Measurements from ENCODE around the gene ZSCAN2. TPM values are rescaled to one million over a fixed set of nuclear protein-coding genes. Genes with fewer than 3 reads are reported as not detected.

ZSCAN2 gene
- total RNA-seq, 3 donors from 2014 or later: 6.3 to 9.3 (median 6.6) TPM

DNA sequence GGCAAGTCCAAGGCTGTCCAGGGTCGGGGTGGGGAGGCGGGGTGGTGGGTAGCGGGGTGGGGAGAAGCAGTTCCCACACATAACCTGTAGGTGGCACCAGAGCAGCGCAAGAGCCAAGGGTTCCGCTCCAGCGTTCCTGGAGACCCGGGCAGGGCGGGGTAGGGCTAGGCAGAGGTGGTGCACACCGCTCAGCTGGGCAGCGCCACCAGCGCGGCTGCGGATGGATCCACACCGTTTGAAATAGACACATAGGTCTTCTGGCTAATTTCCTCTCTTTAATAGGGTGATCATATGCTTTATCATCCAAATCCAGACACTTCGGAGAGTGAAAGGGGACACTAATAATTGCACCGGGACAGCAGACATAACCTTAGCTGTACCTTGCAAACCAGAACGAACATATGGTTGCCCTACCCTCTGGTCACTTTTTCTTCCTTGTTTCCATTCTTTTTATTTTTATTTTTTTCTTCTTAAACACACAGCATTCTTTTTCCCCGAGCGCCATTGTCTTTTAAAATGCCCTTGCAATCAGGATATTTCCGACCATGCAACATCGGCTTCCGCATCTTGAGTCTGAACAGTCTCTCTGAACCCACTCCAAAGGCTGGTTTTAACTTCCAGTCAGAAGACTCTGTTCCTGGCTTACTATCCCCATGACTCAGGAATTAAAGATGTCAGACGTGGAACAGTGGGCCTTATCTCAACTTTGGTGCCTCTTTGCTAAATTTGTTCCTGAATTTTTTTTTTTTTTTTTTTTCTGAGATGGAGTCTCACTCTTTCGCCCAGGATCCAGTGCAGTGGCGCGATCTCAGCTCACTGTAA is 12.5 kb upstream of the ZSCAN2 start:
- H3K9me3 Mint-ChIP-seq: no peaks in the 10 kb centered on the region
- H3K4me3 Mint-ChIP-seq: peak overlapping the region; percentile 36
- DNase-seq (peak; percentile 82), ATAC-seq (peak; percentile 100)
- no peaks in the 10 kb centered on the region for H3K27me3 Mint-ChIP-seq (ENCODE audit: low read depth)
- H3K4me1 Mint-ChIP-seq (ENCODE audit: low read depth): peaks cover 2% of the 10 kb centered on the region
- H3K36me3 Mint-ChIP-seq (ENCODE audit: insufficient read depth): no peaks in the 10 kb centered on the region

- Mint-ChIP-seq H3K36me3 (ENCODE audit: insufficient read depth) (no peaks in the 10 kb centered on the region), H3K27me3 (ENCODE audit: low read depth) (no peaks in the 10 kb centered on the region), H3K4me1 (ENCODE audit: low read depth) (peaks cover 8% of the 10 kb centered on the region), H3K9me3 (no peaks in the 10 kb centered on the region), H3K4me3 (no peak overlapping the region)
- DNase-seq (no peak), ATAC-seq (no peak)
Measured at GRCh38 chr15:84590406-84590805, 10.4 kb upstream of the ZSCAN2 start.

- DNase-seq (no peak), ATAC-seq (no peak)
- Mint-ChIP-seq H3K36me3 (ENCODE audit: insufficient read depth) (no peaks in the 10 kb centered on the region), H3K4me3 (no peak overlapping the region), H3K9me3 (no peaks in the 10 kb centered on the region), H3K27me3 (ENCODE audit: low read depth) (no peaks in the 10 kb centered on the region), H3K4me1 (ENCODE audit: low read depth) (peaks cover 8% of the 10 kb centered on the region)
Measured at GRCh38 chr15:84591815-84592214, 9.0 kb upstream of the ZSCAN2 start.

DNA sequence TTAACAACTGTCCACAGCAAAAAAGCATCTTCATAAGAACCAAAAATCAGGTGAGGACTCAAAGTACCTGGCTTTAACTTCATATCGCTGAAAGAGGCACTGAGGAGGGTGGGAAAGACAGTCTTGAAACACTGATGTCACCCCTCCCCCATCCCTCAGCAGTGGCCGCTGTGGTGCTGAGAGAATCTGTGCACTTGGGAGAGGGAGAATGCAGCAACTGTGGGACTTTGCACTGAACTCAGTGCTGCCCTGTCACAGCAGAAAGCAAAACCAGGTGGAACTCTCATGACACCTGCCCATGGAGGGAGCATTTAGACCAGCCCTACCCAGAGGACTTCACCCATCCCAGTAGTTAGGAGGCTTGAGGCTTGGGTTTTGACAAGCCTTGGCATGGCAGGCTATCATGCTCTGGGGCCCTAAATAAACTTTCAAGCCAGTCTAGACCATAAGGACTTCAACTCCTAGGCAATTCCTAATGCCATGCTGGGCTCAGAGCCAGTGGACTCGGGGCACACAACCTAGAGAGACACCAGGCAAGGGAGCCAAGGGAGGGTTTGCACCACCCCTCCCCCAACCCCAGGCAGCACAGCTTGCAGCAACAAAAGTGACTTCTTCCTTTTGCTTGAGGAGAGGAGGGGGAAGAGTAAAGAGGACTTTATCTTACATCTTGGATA is 6.1 kb upstream of the ZSCAN2 start:
- Mint-ChIP-seq H3K36me3 (ENCODE audit: insufficient read depth) (no peaks in the 10 kb centered on the region), H3K4me3 (no peak overlapping the region), H3K4me1 (ENCODE audit: low read depth) (peaks cover 32% of the 10 kb centered on the region), H3K9me3 (no peaks in the 10 kb centered on the region), H3K27me3 (ENCODE audit: low read depth) (no peaks in the 10 kb centered on the region)
- DNase-seq (no peak), ATAC-seq (no peak)

- Mint-ChIP-seq H3K4me3 (no peak overlapping the region), H3K4me1 (ENCODE audit: low read depth) (peaks cover 38% of the 10 kb centered on the region), H3K36me3 (ENCODE audit: insufficient read depth) (no peaks in the 10 kb centered on the region), H3K27me3 (ENCODE audit: low read depth) (no peaks in the 10 kb centered on the region), H3K9me3 (no peaks in the 10 kb centered on the region)
- ATAC-seq (no peak), DNase-seq (no peak)
Measured at GRCh38 chr15:84595660-84596059, 5.1 kb upstream of the ZSCAN2 start.

DNA sequence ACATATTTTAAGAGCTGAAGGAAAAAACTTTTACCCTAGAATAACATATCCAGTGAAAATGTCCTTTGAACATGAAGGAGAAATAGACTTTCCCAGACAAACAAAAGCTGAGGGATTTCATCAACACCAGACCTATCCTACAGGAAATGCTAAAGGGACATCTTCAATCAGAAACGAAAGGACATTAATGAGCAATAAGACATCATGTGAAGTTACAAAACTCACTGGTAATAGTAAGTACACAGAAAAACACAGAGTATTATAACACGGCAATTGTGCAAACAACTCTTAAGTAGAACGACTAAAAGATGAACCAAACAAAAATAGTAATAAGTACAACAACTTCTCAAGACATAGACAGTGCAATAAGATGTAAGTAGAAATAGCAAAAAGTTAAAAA is 3.5 kb upstream of the ZSCAN2 start:
- ATAC-seq (no peak), DNase-seq (no peak)
- Mint-ChIP-seq H3K27me3 (ENCODE audit: low read depth) (no peaks in the 10 kb centered on the region), H3K9me3 (no peaks in the 10 kb centered on the region), H3K36me3 (ENCODE audit: insufficient read depth) (no peaks in the 10 kb centered on the region), H3K4me3 (no peak overlapping the region), H3K4me1 (ENCODE audit: low read depth) (peaks cover 45% of the 10 kb centered on the region)

DNA sequence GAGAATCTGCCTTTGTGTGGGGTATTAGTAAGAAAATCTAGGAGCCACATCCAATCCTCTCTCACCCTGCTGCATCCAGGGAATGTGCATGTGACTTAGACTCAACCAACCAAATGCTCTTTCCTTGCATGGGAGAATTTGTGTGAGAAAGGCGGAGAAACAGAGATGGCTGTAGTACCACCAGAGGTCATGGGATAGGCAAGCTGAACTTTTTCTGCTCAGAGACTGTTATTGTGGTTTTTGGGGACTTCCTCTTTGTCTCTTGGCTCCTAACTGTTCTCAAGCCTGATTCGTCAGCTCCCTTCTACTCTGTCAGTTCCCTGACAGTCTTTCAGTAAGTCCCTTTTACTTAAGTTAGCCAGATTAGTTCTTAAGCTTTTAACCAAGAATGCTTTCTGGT is 2.6 kb upstream of the ZSCAN2 start:
- H3K27me3 Mint-ChIP-seq (ENCODE audit: low read depth): no peaks in the 10 kb centered on the region
- H3K4me1 Mint-ChIP-seq (ENCODE audit: low read depth): peaks cover 50% of the 10 kb centered on the region
- peak in 1 of 2 donors; percentile 15 for ATAC-seq
- no peak overlapping the region for H3K4me3 Mint-ChIP-seq
- no peak for DNase-seq
- no peaks in the 10 kb centered on the region for H3K36me3 Mint-ChIP-seq (ENCODE audit: insufficient read depth)
- no peaks in the 10 kb centered on the region for H3K9me3 Mint-ChIP-seq

DNA sequence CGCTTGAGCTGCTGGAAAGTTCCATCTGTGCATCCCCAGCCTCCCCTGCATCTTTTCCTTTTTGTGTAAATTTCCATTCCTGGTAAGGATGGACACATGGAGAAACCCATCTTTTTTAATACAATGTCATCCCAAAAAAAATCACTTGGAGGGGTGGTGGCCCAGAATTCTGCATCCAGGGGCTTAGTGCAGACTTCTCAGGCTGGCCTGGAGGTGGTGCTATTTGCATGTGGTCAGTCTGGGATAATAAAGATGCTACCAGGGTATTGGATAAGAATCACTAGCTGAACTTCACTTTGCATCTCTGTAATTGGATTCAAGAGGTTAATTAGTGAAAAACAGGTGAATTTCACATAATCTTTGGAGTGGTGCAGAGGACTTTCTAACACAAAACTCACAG is 1.8 kb upstream of the ZSCAN2 start:
- peaks cover 3% of the 10 kb centered on the region for H3K36me3 Mint-ChIP-seq (ENCODE audit: insufficient read depth)
- peaks cover 57% of the 10 kb centered on the region for H3K4me1 Mint-ChIP-seq (ENCODE audit: low read depth)
- no peaks in the 10 kb centered on the region for H3K27me3 Mint-ChIP-seq (ENCODE audit: low read depth)
- no peak overlapping the region for H3K4me3 Mint-ChIP-seq
- DNase-seq (no peak), ATAC-seq (no peak)
- no peaks in the 10 kb centered on the region for H3K9me3 Mint-ChIP-seq

DNA sequence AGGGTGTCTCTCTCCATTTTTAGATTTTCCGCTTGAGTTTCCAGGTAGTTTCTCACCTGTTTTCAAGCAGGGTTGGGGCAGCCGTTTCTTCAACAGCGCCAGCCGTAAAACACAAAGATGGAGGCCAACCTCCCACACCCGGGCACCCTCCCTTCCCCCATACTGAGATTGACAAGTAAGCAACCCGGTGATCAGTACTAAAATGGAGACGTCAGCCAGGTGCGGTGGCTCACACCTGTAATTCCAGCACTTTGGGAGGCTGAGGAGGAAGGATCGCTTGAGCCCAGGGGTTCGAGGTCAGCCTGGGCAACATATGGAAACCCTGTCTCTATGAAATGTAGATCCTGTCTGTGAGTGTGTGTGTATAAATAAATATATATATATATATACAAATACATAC is 903 bp upstream of the ZSCAN2 start:
- DNase-seq (no peak), ATAC-seq (no peak)
- peaks cover 3% of the 10 kb centered on the region for H3K36me3 Mint-ChIP-seq (ENCODE audit: insufficient read depth)
- H3K27me3 Mint-ChIP-seq (ENCODE audit: low read depth): no peaks in the 10 kb centered on the region
- no peaks in the 10 kb centered on the region for H3K9me3 Mint-ChIP-seq
- H3K4me1 Mint-ChIP-seq (ENCODE audit: low read depth): peaks cover 57% of the 10 kb centered on the region
- H3K4me3 Mint-ChIP-seq: peak overlapping the region; percentile 85

- Mint-ChIP-seq H3K27me3 (ENCODE audit: low read depth) (no peaks in the 10 kb centered on the region), H3K9me3 (no peaks in the 10 kb centered on the region), H3K4me1 (ENCODE audit: low read depth) (peaks cover 61% of the 10 kb centered on the region), H3K36me3 (ENCODE audit: insufficient read depth) (peaks cover 5% of the 10 kb centered on the region), H3K4me3 (peak overlapping the region; percentile 85)
- DNase-seq: peak; percentile 47
- peak; percentile 29 to 45 for ATAC-seq
Measured at GRCh38 chr15:84600331-84600686, 500 bp upstream of the ZSCAN2 start.

DNA sequence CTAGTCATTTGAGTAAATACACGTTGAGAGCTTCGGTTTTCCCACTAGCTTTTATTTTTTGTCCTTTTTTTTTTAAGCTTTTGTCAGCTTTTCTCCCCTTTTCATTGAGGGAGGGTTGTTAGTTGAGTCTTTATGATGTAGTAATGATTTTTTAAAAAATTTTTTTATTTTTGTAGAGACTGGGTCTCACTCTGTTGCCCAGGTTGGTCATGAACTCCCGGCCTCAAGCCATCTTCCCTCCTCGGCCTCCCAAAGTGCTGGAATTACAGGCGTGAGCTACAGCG is 688 bp downstream of the ZSCAN2 start:
- ATAC-seq (no peak), DNase-seq (no peak)
- H3K9me3 Mint-ChIP-seq: no peaks in the 10 kb centered on the region
- H3K27me3 Mint-ChIP-seq (ENCODE audit: low read depth): no peaks in the 10 kb centered on the region
- H3K36me3 Mint-ChIP-seq (ENCODE audit: insufficient read depth): peaks cover 9% of the 10 kb centered on the region
- peak overlapping the region; percentile 85 for H3K4me3 Mint-ChIP-seq
- peaks cover 69% of the 10 kb centered on the region for H3K4me1 Mint-ChIP-seq (ENCODE audit: low read depth)

DNA sequence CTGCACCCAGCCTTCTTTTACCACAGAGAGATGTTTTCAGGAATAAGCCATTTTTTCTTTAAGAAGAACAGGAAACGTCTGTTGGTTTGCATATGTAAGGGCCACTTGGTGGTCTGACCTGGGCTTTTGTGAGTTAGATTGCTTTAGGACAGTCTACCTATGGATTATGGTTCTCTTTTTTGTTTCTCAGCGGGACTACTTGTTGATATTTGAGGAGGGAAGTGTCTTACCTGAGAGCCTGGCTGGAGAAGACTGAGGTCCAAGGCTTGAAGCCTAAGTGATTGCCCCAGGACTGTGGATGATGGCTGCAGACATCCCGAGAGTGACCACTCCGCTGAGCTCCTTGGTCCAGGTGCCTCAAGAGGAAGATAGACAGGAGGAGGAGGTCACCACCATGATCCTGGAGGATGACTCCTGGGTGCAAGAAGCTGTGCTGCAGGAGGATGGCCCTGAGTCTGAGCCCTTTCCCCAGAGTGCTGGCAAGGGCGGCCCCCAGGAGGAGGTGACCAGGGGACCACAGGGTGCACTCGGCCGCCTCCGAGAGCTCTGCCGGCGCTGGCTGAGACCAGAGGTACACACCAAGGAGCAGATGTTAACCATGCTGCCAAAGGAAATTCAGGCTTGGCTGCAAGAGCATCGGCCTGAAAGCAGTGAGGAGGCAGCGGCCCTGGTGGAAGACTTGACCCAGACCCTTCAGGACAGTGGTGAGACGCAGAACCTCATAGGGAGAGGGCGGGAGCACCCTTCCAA is 3.0 kb downstream of the ZSCAN2 start:
- no peaks in the 10 kb centered on the region for H3K9me3 Mint-ChIP-seq
- no peaks in the 10 kb centered on the region for H3K27me3 Mint-ChIP-seq (ENCODE audit: low read depth)
- peaks cover 58% of the 10 kb centered on the region for H3K4me1 Mint-ChIP-seq (ENCODE audit: low read depth)
- DNase-seq (no peak), ATAC-seq (no peak)
- H3K36me3 Mint-ChIP-seq (ENCODE audit: insufficient read depth): peaks cover 17% of the 10 kb centered on the region
- H3K4me3 Mint-ChIP-seq: no peak overlapping the region

DNA sequence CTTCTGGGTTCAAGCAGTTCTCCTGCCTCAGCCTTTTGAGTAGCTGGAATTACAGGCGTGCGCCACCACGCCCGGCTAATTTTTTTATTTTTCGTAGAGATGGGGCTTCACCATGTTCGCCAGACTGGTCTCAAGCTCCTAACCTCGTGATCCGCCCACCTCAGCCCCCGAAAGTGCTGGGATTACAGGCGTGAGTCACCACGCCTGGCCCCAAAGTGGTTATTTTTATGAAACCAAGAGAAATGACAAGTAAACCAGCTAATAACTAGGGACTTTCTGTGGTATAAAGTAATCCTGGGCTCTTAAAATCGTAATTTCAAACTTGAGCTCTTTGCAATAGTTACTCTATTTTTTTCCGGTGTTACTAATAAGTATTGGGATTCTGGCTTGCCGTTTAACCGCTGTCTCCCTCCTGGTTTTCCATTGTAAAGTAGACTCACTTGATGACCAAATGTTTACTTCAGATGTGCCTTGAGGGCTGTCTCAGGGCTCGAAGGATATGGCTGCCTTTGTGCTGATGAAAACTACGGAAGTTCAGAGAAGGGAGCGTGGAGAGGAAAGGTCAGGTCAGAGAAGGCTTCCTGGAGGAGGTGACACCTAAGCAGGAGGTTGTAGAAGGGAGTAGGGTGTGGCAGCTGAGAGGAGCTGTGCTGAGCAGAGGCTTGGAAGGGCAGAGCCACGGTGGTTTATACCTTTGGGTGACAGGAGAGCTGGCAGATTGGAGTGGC is 4.2 kb downstream of the ZSCAN2 start:
- Mint-ChIP-seq H3K9me3 (no peaks in the 10 kb centered on the region), H3K4me1 (ENCODE audit: low read depth) (peaks cover 47% of the 10 kb centered on the region), H3K4me3 (peak overlapping the region; percentile 63), H3K27me3 (ENCODE audit: low read depth) (no peaks in the 10 kb centered on the region), H3K36me3 (ENCODE audit: insufficient read depth) (peaks cover 18% of the 10 kb centered on the region)
- DNase-seq (peak; percentile 31), ATAC-seq (peak; percentile 3 to 26)

GRCh38 chr15:84605554-84605882 is 4.7 kb downstream of the ZSCAN2 start:
- DNase-seq (no peak), ATAC-seq (no peak)
- Mint-ChIP-seq H3K27me3 (ENCODE audit: low read depth) (no peaks in the 10 kb centered on the region), H3K4me3 (peak overlapping the region; percentile 63), H3K9me3 (no peaks in the 10 kb centered on the region), H3K36me3 (ENCODE audit: insufficient read depth) (peaks cover 18% of the 10 kb centered on the region), H3K4me1 (ENCODE audit: low read depth) (peaks cover 43% of the 10 kb centered on the region)
